ENCODE measurements around the gene RABEPK.
"Not testable (repeated sequence)": the region's sequence is repeated elsewhere in the genome, so short reads cannot be mapped to it uniquely, and the experiment has no call there.

The RABEPK gene

GRCh38 chr9:125200216-125201047 lies at the start of gene RABEPK:
TSS of gene RABEPK (plus strand) at chr9:125200542. CDS start at chr9:125203014, 2,472 bp downstream.
- no peaks in the 10 kb centered on the region for H3K27me3 Mint-ChIP-seq
- H3K4me1 Mint-ChIP-seq (ENCODE audit: low read depth), result peaks cover 36% of the 10 kb centered on the region
- peak; percentile 96 for DNase-seq
- H3K9me3 Mint-ChIP-seq, result no peaks in the 10 kb centered on the region
- H3K36me3 Mint-ChIP-seq (ENCODE audit: low read depth), result peaks cover 36% of the 10 kb centered on the region
- peak within 1 kb of the TSS; percentile 97 for H3K27ac Mint-ChIP-seq
- peak within 1 kb of the TSS; percentile 96 for H3K4me3 Mint-ChIP-seq

- DNase-seq, result no peak
- peaks cover 5% of the 10 kb centered on the region for H3K4me1 Mint-ChIP-seq (ENCODE audit: low read depth)
- H3K4me3 Mint-ChIP-seq, result no peak overlapping the region
- no peak overlapping the region for H3K27ac Mint-ChIP-seq
- H3K36me3 Mint-ChIP-seq (ENCODE audit: low read depth), result peaks cover 65% of the 10 kb centered on the region
- H3K9me3 Mint-ChIP-seq, result no peaks in the 10 kb centered on the region
- no peaks in the 10 kb centered on the region for H3K27me3 Mint-ChIP-seq
Observed at GRCh38 chr9:125151730-125152129, 48.6 kb upstream of the RABEPK start.

- Mint-ChIP-seq H3K27ac (no peak overlapping the region), H3K36me3 (ENCODE audit: low read depth) (peaks cover 80% of the 10 kb centered on the region), H3K9me3 (no peaks in the 10 kb centered on the region), H3K4me1 (ENCODE audit: low read depth) (peaks cover 2% of the 10 kb centered on the region), H3K4me3 (no peak overlapping the region), H3K27me3 (no peaks in the 10 kb centered on the region)
- no peak for DNase-seq
Observed at GRCh38 chr9:125153712-125154367, 46.5 kb upstream of the RABEPK start.

GRCh38 chr9:125156551-125156950 lies 43.8 kb upstream of the RABEPK start:
- no peaks in the 10 kb centered on the region for H3K27me3 Mint-ChIP-seq
- peaks cover 5% of the 10 kb centered on the region for H3K4me1 Mint-ChIP-seq (ENCODE audit: low read depth)
- no peaks in the 10 kb centered on the region for H3K9me3 Mint-ChIP-seq
- DNase-seq, result no peak
- no peak overlapping the region for H3K27ac Mint-ChIP-seq
- no peak overlapping the region for H3K4me3 Mint-ChIP-seq
- peaks cover 65% of the 10 kb centered on the region for H3K36me3 Mint-ChIP-seq (ENCODE audit: low read depth)

GRCh38 chr9:125160750-125161149 lies 39.6 kb upstream of the RABEPK start:
- no peaks in the 10 kb centered on the region for H3K27me3 Mint-ChIP-seq
- H3K4me3 Mint-ChIP-seq, result no peak overlapping the region
- peaks cover 44% of the 10 kb centered on the region for H3K36me3 Mint-ChIP-seq (ENCODE audit: low read depth)
- peak overlapping the region; percentile 31 for H3K27ac Mint-ChIP-seq
- no peaks in the 10 kb centered on the region for H3K9me3 Mint-ChIP-seq
- H3K4me1 Mint-ChIP-seq (ENCODE audit: low read depth), result peaks cover 9% of the 10 kb centered on the region
- no peak for DNase-seq

GRCh38 chr9:125161284-125161918 lies 38.9 kb upstream of the RABEPK start:
- Mint-ChIP-seq H3K27me3 (no peaks in the 10 kb centered on the region), H3K4me1 (ENCODE audit: low read depth) (peaks cover 13% of the 10 kb centered on the region), H3K27ac (no peak overlapping the region), H3K4me3 (no peak overlapping the region), H3K36me3 (ENCODE audit: low read depth) (peaks cover 49% of the 10 kb centered on the region), H3K9me3 (no peaks in the 10 kb centered on the region)
- no peak for DNase-seq

GRCh38 chr9:125162891-125163290 lies 37.5 kb upstream of the RABEPK start:
- peaks cover 40% of the 10 kb centered on the region for H3K36me3 Mint-ChIP-seq (ENCODE audit: low read depth)
- not testable (repeated sequence) for H3K27ac Mint-ChIP-seq, H3K9me3 Mint-ChIP-seq, H3K4me3 Mint-ChIP-seq, DNase-seq, H3K27me3 Mint-ChIP-seq
- peaks cover 17% of the 10 kb centered on the region for H3K4me1 Mint-ChIP-seq (ENCODE audit: low read depth)

GRCh38 chr9:125166762-125167161 lies 33.6 kb upstream of the RABEPK start:
- Mint-ChIP-seq H3K36me3 (ENCODE audit: low read depth) (peaks cover 59% of the 10 kb centered on the region), H3K9me3 (no peaks in the 10 kb centered on the region), H3K4me3 (no peak overlapping the region), H3K27me3 (no peaks in the 10 kb centered on the region), H3K4me1 (ENCODE audit: low read depth) (peaks cover 18% of the 10 kb centered on the region), H3K27ac (peak overlapping the region; percentile 44)
- no peak for DNase-seq

- no peak for DNase-seq
- Mint-ChIP-seq H3K36me3 (ENCODE audit: low read depth) (peaks cover 69% of the 10 kb centered on the region), H3K4me3 (no peak overlapping the region), H3K9me3 (no peaks in the 10 kb centered on the region), H3K27me3 (no peaks in the 10 kb centered on the region), H3K4me1 (ENCODE audit: low read depth) (peaks cover 34% of the 10 kb centered on the region), H3K27ac (no peak overlapping the region)
Observed at GRCh38 chr9:125169895-125170294, 30.4 kb upstream of the RABEPK start.

GRCh38 chr9:125172031-125172755 lies 28.1 kb upstream of the RABEPK start:
- Mint-ChIP-seq H3K27ac (peak overlapping the region; percentile 60), H3K27me3 (no peaks in the 10 kb centered on the region), H3K4me3 (no peak overlapping the region), H3K4me1 (ENCODE audit: low read depth) (peaks cover 36% of the 10 kb centered on the region), H3K36me3 (ENCODE audit: low read depth) (peaks cover 67% of the 10 kb centered on the region), H3K9me3 (no peaks in the 10 kb centered on the region)
- no peak for DNase-seq

GRCh38 chr9:125176636-125177035 lies 23.7 kb upstream of the RABEPK start:
- H3K9me3 Mint-ChIP-seq, result no peaks in the 10 kb centered on the region
- DNase-seq, result no peak
- peaks cover 59% of the 10 kb centered on the region for H3K4me1 Mint-ChIP-seq (ENCODE audit: low read depth)
- H3K36me3 Mint-ChIP-seq (ENCODE audit: low read depth), result peaks cover 64% of the 10 kb centered on the region
- no peaks in the 10 kb centered on the region for H3K27me3 Mint-ChIP-seq
- H3K4me3 Mint-ChIP-seq, result no peak overlapping the region
- H3K27ac Mint-ChIP-seq, result no peak overlapping the region

- no peak for DNase-seq
- Mint-ChIP-seq H3K4me3 (no peak overlapping the region), H3K4me1 (ENCODE audit: low read depth) (peaks cover 61% of the 10 kb centered on the region), H3K27ac (no peak overlapping the region), H3K36me3 (ENCODE audit: low read depth) (peaks cover 65% of the 10 kb centered on the region), H3K9me3 (no peaks in the 10 kb centered on the region), H3K27me3 (no peaks in the 10 kb centered on the region)
Observed at GRCh38 chr9:125177888-125178287, 22.5 kb upstream of the RABEPK start.

- Mint-ChIP-seq H3K27ac (peak overlapping the region; percentile 13), H3K4me1 (ENCODE audit: low read depth) (peaks cover 62% of the 10 kb centered on the region), H3K36me3 (ENCODE audit: low read depth) (peaks cover 69% of the 10 kb centered on the region)
- DNase-seq, H3K27me3 Mint-ChIP-seq, H3K9me3 Mint-ChIP-seq, H3K4me3 Mint-ChIP-seq: not testable (repeated sequence)
Observed at GRCh38 chr9:125179776-125180175, 20.6 kb upstream of the RABEPK start.

- peaks cover 71% of the 10 kb centered on the region for H3K36me3 Mint-ChIP-seq (ENCODE audit: low read depth)
- H3K4me3 Mint-ChIP-seq, result no peak overlapping the region
- DNase-seq, result no peak
- H3K4me1 Mint-ChIP-seq (ENCODE audit: low read depth), result peaks cover 68% of the 10 kb centered on the region
- no peaks in the 10 kb centered on the region for H3K27me3 Mint-ChIP-seq
- H3K27ac Mint-ChIP-seq, result peak overlapping the region; percentile 58
- H3K9me3 Mint-ChIP-seq, result no peaks in the 10 kb centered on the region
Observed at GRCh38 chr9:125180876-125181275, 19.5 kb upstream of the RABEPK start.
